ENCODE results near the gene FKBP8. TPM values are rescaled to one million over a fixed set of nuclear protein-coding genes. Genes with fewer than 3 reads are reported as not detected.

Gene FKBP8
- total RNA-seq, 1 experiment from 2014 or later = 231 TPM

- CTCF ChIA-PET = no interaction called here
Observed at GRCh38 chr19:18568367-18568766, 25.0 kb upstream of the FKBP8 start.

GRCh38 chr19:18566953-18567352 lies 23.6 kb upstream of the FKBP8 start:
- no peak for DNase-seq
- Histone ChIP-seq H3K9me3 (ENCODE audit: insufficient read depth, low read depth) (no peaks in the 10 kb centered on the region), H3K79me2 (ENCODE audit: low read depth) (peaks cover 3% of the 10 kb centered on the region), H3K4me3 (no peak overlapping the region), H4K20me1 (ENCODE audit: insufficient read depth) (0 out of 2 replicates have a peak, but pooled peaks cover 3% of the 10 kb centered on the region), H3K9me2 (ENCODE audit: insufficient read depth) (no peaks in the 10 kb centered on the region), H3K4me1 (replicated peaks; ENCODE audit: insufficient read depth) (peaks cover 8% of the 10 kb centered on the region), H3K36me3 (ENCODE audit: low read depth) (peaks cover 25% of the 10 kb centered on the region; the same call in 1 of the 2 replicates), H3K27me3 (ENCODE audit: insufficient read depth, low read depth) (no peaks in the 10 kb centered on the region), H3F3A (ENCODE audit: insufficient read depth, low read depth) (peaks cover 21% of the 10 kb centered on the region), H2AFZ (no peak overlapping the region), H3K27ac (no peak overlapping the region), H3K4me2 (no peak overlapping the region)
- intact Hi-C loops (cut with micrococcal nuclease; ENCODE audit: unreplicated experiment) = no loop called here
- CTCF ChIA-PET = no interaction called here
- no peak for TF ChIP-seq EZH2 (IDR thresholded peaks at IDR 0.05; ENCODE audit: low read depth)
- BruUV-seq (replicated peaks) = no TSS peak
- POLR2A ChIA-PET (ENCODE audit: unreplicated experiment) = no interaction called here

More at GRCh38 chr19:18568367-18568766, 25.0 kb upstream of the FKBP8 start:
- no peak overlapping the region for H3K4me3 ChIP-seq
- TF ChIP-seq EZH2 (IDR thresholded peaks at IDR 0.05; ENCODE audit: low read depth) (no peak), CTCF (conservative IDR thresholded peaks at IDR 0.05) (no peak)
- peaks cover 17% of the 10 kb centered on the region for H4K20me1 ChIP-seq (ENCODE audit: insufficient read depth)
- no peaks in the 10 kb centered on the region for H3K9me2 ChIP-seq (ENCODE audit: insufficient read depth)
- no peak overlapping the region for H3K4me2 ChIP-seq
- H3K79me2 ChIP-seq (ENCODE audit: low read depth) = peaks cover 17% of the 10 kb centered on the region
- H3K9me3 ChIP-seq (ENCODE audit: insufficient read depth, low read depth) = no peaks in the 10 kb centered on the region
- no peak overlapping the region for H2AFZ ChIP-seq
- peaks cover 23% of the 10 kb centered on the region for H3K36me3 ChIP-seq (ENCODE audit: low read depth)
- BruUV-seq (replicated peaks) = no TSS peak
- H3K27me3 ChIP-seq (ENCODE audit: insufficient read depth, low read depth) = no peaks in the 10 kb centered on the region
- no peak overlapping the region for H3K27ac ChIP-seq
- POLR2A ChIA-PET (ENCODE audit: unreplicated experiment) = no interaction called here
- H3K4me1 ChIP-seq (replicated peaks; ENCODE audit: insufficient read depth) = peaks cover 15% of the 10 kb centered on the region
- intact Hi-C loops (cut with micrococcal nuclease; ENCODE audit: unreplicated experiment) = no loop called here
- H3F3A ChIP-seq (ENCODE audit: insufficient read depth, low read depth) = peaks cover 34% of the 10 kb centered on the region
- DNase-seq = no peak

GRCh38 chr19:18562086-18562485 lies 18.7 kb upstream of the FKBP8 start:
- Histone ChIP-seq H4K20me1 (ENCODE audit: insufficient read depth) (0 out of 2 replicates have a peak, but pooled peaks cover 3% of the 10 kb centered on the region), H3K79me2 (ENCODE audit: low read depth) (peaks cover 37% of the 10 kb centered on the region), H3K4me3 (no peak overlapping the region), H3K9me2 (ENCODE audit: insufficient read depth) (no peaks in the 10 kb centered on the region), H3K4me1 (replicated peaks; ENCODE audit: insufficient read depth) (0 out of 2 replicates have a peak, but pooled peaks cover 10% of the 10 kb centered on the region), H3K27me3 (ENCODE audit: insufficient read depth, low read depth) (no peaks in the 10 kb centered on the region), H3K27ac (no peak overlapping the region), H3F3A (ENCODE audit: insufficient read depth, low read depth) (peaks cover 17% of the 10 kb centered on the region; the same call in 1 of the 2 replicates), H3K36me3 (ENCODE audit: low read depth) (peaks cover 27% of the 10 kb centered on the region; the same call in 1 of the 2 replicates), H3K9me3 (ENCODE audit: insufficient read depth, low read depth) (no peaks in the 10 kb centered on the region), H2AFZ (no peak overlapping the region), H3K4me2 (no peak overlapping the region)
- TF ChIP-seq CTCF (conservative IDR thresholded peaks at IDR 0.05) = no peak
- TF ChIP-seq EZH2 (IDR thresholded peaks at IDR 0.05; ENCODE audit: low read depth) = no peak
- no peak for DNase-seq
- CTCF ChIA-PET = no interaction called here
- no TSS peak for BruUV-seq (replicated peaks)
- POLR2A ChIA-PET (ENCODE audit: unreplicated experiment) = no interaction called here
- intact Hi-C loops (cut with micrococcal nuclease; ENCODE audit: unreplicated experiment) = no loop called here

- Histone ChIP-seq H3K4me2 (peak overlapping the region; percentile 98; the same call in 1 of the 2 replicates), H3K79me2 (ENCODE audit: low read depth) (peaks cover 37% of the 10 kb centered on the region), H3K36me3 (ENCODE audit: low read depth) (peaks cover 5% of the 10 kb centered on the region; the same call in 1 of the 2 replicates), H3K9me2 (ENCODE audit: insufficient read depth) (no peaks in the 10 kb centered on the region), H4K20me1 (ENCODE audit: insufficient read depth) (no peaks in the 10 kb centered on the region), H3K4me1 (replicated peaks; ENCODE audit: insufficient read depth) (0 out of 2 replicates have a peak, but pooled peaks cover 10% of the 10 kb centered on the region), H2AFZ (no peak overlapping the region), H3K27me3 (ENCODE audit: insufficient read depth, low read depth) (no peaks in the 10 kb centered on the region), H3K4me3 (no peak overlapping the region), H3K27ac (no peak overlapping the region), H3F3A (ENCODE audit: insufficient read depth, low read depth) (peaks cover 38% of the 10 kb centered on the region; the same call in 1 of the 2 replicates), H3K9me3 (ENCODE audit: insufficient read depth, low read depth) (no peaks in the 10 kb centered on the region)
- no TSS peak for BruUV-seq (replicated peaks)
- CTCF ChIA-PET = interaction anchor here (0.6 kb wide), 2 partner anchors 120 to 449 kb away, joined by 3 to 7 read pairs; no protein-coding TSS in a partner anchor
- TF ChIP-seq CTCF (conservative IDR thresholded peaks at IDR 0.05) (no peak), EZH2 (IDR thresholded peaks at IDR 0.05; ENCODE audit: low read depth) (no peak)
- intact Hi-C loops (cut with micrococcal nuclease; ENCODE audit: unreplicated experiment) = no loop called here
- no peak for DNase-seq
- POLR2A ChIA-PET (ENCODE audit: unreplicated experiment) = interaction anchor here (0.6 kb wide), 1 partner anchor 39 kb away, joined by 3 read pairs; no protein-coding TSS in a partner anchor
Observed at GRCh38 chr19:18559685-18560084, 16.3 kb upstream of the FKBP8 start.
